Karpas-422 (cell line): ENCODE data around the gene PSMA8. TPM values are rescaled to one million over a fixed set of nuclear protein-coding genes. Genes with fewer than 3 reads are reported as not detected.
"Not testable (repeated sequence)": the region's sequence is repeated elsewhere in the genome, so short reads cannot be mapped to it uniquely, and the experiment has no call there.

Source experiments
- DNase-seq: peaks from one replicate; pipeline ENCODE4 v3.0.0-alpha.2; 2015
- H2AFZ ChIP-seq: fragments of 200-600 bp; sonication (generic); 2 replicates; pipeline ENCODE4 v1.6.1; 2014; ENCODE audit warnings: antibody characterized with exemption, low read length, mixed read lengths
- H3K27ac ChIP-seq: fragments of 200-600 bp; sonication (generic); 2 replicates; pipeline ENCODE4 v1.5.1; 2014; ENCODE audit warnings: mild to moderate bottlenecking, low read length, moderate library complexity
- H3K27me3 ChIP-seq: fragments of 200-600 bp; sonication (generic); 2 replicates; pipeline ENCODE4 v1.6.1; 2014; ENCODE audit warnings: low read length, mixed read lengths
- H3K36me3 ChIP-seq: fragments of 200-600 bp; sonication (generic); 2 replicates; pipeline ENCODE4 v1.6.1; 2014; ENCODE audit warnings: low read length, mixed read lengths; ENCODE audit not compliant: insufficient read depth
- H3K4me1 ChIP-seq: fragments of 200-600 bp; sonication (generic); 2 replicates; pipeline ENCODE4 v1.6.1; 2014; ENCODE audit warnings: mild to moderate bottlenecking, low read length, mixed read lengths
- H3K4me2 ChIP-seq: fragments of 200-600 bp; sonication (generic); 2 replicates; pipeline ENCODE4 v1.6.1; 2014; ENCODE audit warnings: low read length, low read depth, mild to moderate bottlenecking; ENCODE audit not compliant: poor library complexity, severe bottlenecking
- H3K4me3 ChIP-seq: fragments of 200-600 bp; sonication (generic); 2 replicates; pipeline ENCODE4 v1.5.1; 2014; ENCODE audit warnings: mild to moderate bottlenecking, antibody characterized with exemption, low read length, mixed read lengths
- H3K79me2 ChIP-seq: fragments of 200-600 bp; sonication (generic); 2 replicates; pipeline ENCODE4 v1.6.1; 2014; ENCODE audit warnings: mild to moderate bottlenecking, low read length, mixed read lengths
- H3K9ac ChIP-seq: fragments of 200-600 bp; sonication (generic); 2 replicates; pipeline ENCODE4 v1.6.0; 2014; ENCODE audit warnings: low read length
- H3K9me2 ChIP-seq: fragments of 200-600 bp; sonication (generic), shearing (Covaris generic); replicated peaks from 2 replicates; pipeline ENCODE4 v1.6.0; 2014; ENCODE audit warnings: mild to moderate bottlenecking, low read length, moderate library complexity; ENCODE audit not compliant: insufficient read depth
- H3K9me3 ChIP-seq: fragments of 300-700, 200-600 bp; sonication (generic); 2 replicates; pipeline ENCODE4 v1.6.1; 2014; ENCODE audit warnings: low read length, mixed read lengths
- H4K20me1 ChIP-seq: fragments of 200-600 bp; sonication (generic); 2 replicates; pipeline ENCODE4 v1.6.1; 2014; ENCODE audit warnings: mild to moderate bottlenecking, antibody characterized with exemption, low read length, low read depth; ENCODE audit not compliant: insufficient read depth
- total RNA-seq: library from RNA; depleted of rRNA; stranded (reverse); fragments of >200 nt; shearing (Covaris generic); gene quantifications from 2 replicates; pipeline ENCODE4 v1.2.3, GENCODE V29; 2014; ENCODE audit warnings: low replicate concordance

The PSMA8 gene
- total RNA-seq, 1 experiment from 2014 or later, result not detected

DNA sequence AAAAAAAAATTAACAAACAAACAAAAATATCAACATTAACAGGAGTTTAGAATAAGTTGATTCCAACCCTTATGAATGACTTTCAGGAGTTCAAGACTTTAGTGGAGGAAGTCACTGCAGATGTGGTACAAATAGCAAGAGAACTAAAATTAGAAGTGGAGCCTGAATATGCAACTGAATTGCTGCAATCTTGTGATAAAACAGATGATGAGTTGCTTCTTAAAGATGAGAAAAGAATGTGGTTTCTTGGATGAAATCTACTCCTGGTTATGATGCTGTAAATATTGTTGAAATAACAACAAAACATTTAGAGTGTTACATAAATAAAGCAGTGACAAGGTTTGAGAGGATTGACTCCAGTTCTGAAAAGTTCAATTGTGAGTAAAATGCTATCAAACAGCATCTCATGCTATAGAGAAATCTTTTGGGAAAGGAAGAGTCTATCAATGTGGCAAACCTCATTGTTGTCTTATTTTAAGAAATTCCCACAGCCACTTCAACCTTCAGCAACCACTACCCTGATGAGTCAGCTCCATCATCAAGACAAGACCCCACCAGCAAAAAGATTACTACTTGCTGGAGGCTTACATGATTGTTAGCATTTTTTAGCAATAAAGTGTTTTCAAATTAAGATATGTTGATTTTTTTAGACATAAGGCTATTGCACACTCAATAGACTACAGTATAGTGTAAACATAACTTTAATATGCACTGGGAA lies 49.9 kb downstream of the PSMA8 start:
- Histone ChIP-seq H4K20me1 (no peaks in the 10 kb centered on the region), H3K9ac (no peak overlapping the region), H3K4me2 (peak overlapping the region; percentile 9), H3K27me3 (no peaks in the 10 kb centered on the region), H3K79me2 (no peaks in the 10 kb centered on the region), H3K4me3 (no peak overlapping the region), H3K4me1 (peaks cover 45% of the 10 kb centered on the region), H3K36me3 (no peaks in the 10 kb centered on the region), H3K9me2 (no peaks in the 10 kb centered on the region), H3K9me3 (peaks cover 3% of the 10 kb centered on the region; the same call in 1 of the 2 replicates), H3K27ac (peak overlapping the region; percentile 70), H2AFZ (peak overlapping the region; percentile 81)
- DNase-seq, result no peak

DNA sequence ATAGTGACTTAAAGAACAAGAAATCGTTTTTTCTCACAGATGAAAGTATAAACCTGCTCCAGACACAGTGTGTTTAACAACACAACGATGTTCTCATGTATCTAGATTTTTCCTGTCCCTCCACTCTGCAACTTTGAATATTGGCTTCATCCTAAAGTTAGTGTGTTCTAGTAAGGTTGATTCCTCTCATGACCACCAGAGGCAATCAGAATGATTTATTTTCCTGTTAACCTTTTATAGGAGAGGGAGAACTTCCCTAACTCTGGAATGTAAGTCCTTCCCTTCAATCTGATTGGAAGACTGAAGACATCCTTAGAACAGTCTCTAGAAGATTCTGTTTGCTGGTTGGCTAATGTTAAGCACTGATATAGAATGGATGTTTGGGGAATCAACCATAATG lies 51.6 kb downstream of the PSMA8 start:
- Histone ChIP-seq H3K4me1 (peaks cover 60% of the 10 kb centered on the region), H3K79me2 (no peaks in the 10 kb centered on the region), H3K27ac (peak overlapping the region; percentile 34), H2AFZ (peak overlapping the region; percentile 65), H4K20me1 (no peaks in the 10 kb centered on the region), H3K9ac (no peak overlapping the region), H3K4me3 (no peak overlapping the region), H3K27me3 (no peaks in the 10 kb centered on the region), H3K9me3 (peaks cover 3% of the 10 kb centered on the region; the same call in 1 of the 2 replicates), H3K36me3 (no peaks in the 10 kb centered on the region), H3K9me2 (no peaks in the 10 kb centered on the region), H3K4me2 (no peak overlapping the region)
- DNase-seq, result peak; percentile 50

DNA sequence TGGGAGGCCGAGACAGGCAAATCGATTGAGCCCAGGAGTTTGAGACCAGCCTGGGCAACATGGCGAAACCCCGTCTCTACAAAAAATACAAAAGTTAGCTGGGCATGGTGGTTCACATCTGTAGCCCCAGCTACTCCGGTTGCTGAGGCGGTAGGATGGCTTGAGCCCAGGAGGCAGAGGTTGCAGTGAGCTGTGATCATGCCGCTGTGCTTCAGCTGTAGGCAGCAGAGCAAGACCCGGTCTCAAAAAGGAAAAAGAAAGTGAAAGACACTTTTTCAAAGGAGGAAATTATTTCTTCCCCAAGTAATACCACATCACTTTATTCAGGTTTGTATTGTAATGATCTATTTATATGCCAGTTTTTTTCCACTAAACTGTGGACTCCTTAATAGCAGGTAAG lies 56.8 kb downstream of the PSMA8 start:
- H3K4me3 ChIP-seq, result peak overlapping the region; percentile 58
- H2AFZ ChIP-seq, result peak overlapping the region; percentile 90

DNA sequence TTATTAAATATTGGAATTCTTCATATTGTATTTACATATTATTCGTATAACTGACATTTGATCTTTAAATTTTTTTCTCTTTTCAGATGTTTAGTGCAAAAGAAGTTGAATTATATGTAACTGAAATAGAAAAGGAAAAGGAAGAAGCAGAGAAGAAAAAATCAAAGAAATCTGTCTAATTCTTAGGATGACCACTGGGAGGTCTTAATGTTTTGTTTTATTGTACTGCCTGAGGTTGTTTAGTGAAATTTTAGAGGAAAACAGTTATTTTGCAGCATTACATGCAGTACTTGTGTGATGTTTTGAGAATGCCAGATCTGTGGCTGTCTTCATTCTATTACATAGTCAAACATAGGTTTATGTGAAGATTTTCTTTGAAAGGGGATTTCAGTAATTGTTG lies 58.6 kb downstream of the PSMA8 start:
- Histone ChIP-seq H3K9me2 (no peaks in the 10 kb centered on the region), H3K27me3 (no peaks in the 10 kb centered on the region), H2AFZ (no peak overlapping the region), H3K9ac (no peak overlapping the region), H3K4me3 (no peak overlapping the region), H3K4me1 (peaks cover 43% of the 10 kb centered on the region), H3K4me2 (peak overlapping the region; percentile 90), H3K27ac (peak overlapping the region; percentile 99), H4K20me1 (no peaks in the 10 kb centered on the region), H3K36me3 (no peaks in the 10 kb centered on the region), H3K79me2 (no peaks in the 10 kb centered on the region), H3K9me3 (no peaks in the 10 kb centered on the region)
- no peak for DNase-seq

More for the DNA sequence above, 56.8 kb downstream of the PSMA8 start:
- Histone ChIP-seq H3K36me3 (no peaks in the 10 kb centered on the region), H3K4me1 (peaks cover 43% of the 10 kb centered on the region), H3K9me2 (no peaks in the 10 kb centered on the region), H3K27me3 (no peaks in the 10 kb centered on the region), H3K4me2 (peak overlapping the region; percentile 90), H3K79me2 (no peaks in the 10 kb centered on the region), H3K27ac (peak overlapping the region; percentile 99), H4K20me1 (no peaks in the 10 kb centered on the region), H3K9ac (peak overlapping the region; percentile 65), H3K9me3 (no peaks in the 10 kb centered on the region)
- DNase-seq, result peak; percentile 94

DNA sequence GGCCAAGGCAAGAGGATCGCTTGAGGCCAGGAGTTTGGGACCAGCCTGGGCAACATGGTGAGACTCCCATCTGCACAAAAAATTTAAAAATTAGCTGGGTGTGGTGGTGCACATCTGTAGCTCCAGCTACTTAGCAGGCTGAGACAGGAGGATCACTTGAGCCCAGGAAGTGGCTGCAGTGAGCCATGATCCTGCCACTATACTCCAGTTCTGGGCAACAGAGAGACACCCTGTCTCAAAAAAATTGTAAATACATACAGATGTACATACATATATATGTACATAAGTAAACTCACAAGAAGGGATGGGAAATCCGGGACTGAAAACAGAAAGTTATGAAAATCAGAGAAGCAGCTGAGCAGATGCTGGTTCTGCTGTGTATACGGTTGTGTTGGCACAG lies 62.9 kb downstream of the PSMA8 start:
- H3K4me1 ChIP-seq, result peaks cover 14% of the 10 kb centered on the region
- no peaks in the 10 kb centered on the region for H4K20me1 ChIP-seq
- H3K36me3 ChIP-seq, result no peaks in the 10 kb centered on the region
- H2AFZ ChIP-seq, result no peak overlapping the region
- H3K9ac ChIP-seq, result no peak overlapping the region
- no peaks in the 10 kb centered on the region for H3K79me2 ChIP-seq
- H3K9me3 ChIP-seq, result no peaks in the 10 kb centered on the region
- no peaks in the 10 kb centered on the region for H3K27me3 ChIP-seq
- no peak overlapping the region for H3K27ac ChIP-seq
- H3K4me3 ChIP-seq, result no peak overlapping the region
- H3K4me2 ChIP-seq, result no peak overlapping the region
- DNase-seq, result no peak
- H3K9me2 ChIP-seq, result no peaks in the 10 kb centered on the region

DNA sequence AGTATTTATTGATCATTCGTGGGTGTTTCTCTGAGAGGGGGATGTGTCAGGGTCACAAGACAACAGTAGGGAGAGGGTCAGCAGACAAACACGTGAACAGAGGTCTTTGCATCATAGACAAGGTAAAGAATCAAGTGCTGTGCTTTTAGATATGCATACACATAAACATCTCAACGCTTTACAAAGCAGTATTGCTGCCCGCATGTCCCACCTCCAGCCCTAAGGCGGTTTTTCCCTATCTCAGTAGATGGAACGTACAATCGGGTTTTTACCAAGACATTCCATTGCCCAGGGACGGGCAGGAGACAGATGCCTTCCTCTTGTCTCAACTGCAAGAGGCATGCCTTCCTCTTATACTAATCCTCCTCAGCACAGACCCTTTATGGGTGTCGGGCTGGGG lies 68.3 kb downstream of the PSMA8 start:
- not testable (repeated sequence) for H3K4me2 ChIP-seq, H3K9me3 ChIP-seq, H3K79me2 ChIP-seq, H3K27ac ChIP-seq, H4K20me1 ChIP-seq, H3K4me1 ChIP-seq, H3K9ac ChIP-seq, H3K4me3 ChIP-seq, H2AFZ ChIP-seq, DNase-seq, H3K36me3 ChIP-seq, H3K9me2 ChIP-seq, H3K27me3 ChIP-seq

DNA sequence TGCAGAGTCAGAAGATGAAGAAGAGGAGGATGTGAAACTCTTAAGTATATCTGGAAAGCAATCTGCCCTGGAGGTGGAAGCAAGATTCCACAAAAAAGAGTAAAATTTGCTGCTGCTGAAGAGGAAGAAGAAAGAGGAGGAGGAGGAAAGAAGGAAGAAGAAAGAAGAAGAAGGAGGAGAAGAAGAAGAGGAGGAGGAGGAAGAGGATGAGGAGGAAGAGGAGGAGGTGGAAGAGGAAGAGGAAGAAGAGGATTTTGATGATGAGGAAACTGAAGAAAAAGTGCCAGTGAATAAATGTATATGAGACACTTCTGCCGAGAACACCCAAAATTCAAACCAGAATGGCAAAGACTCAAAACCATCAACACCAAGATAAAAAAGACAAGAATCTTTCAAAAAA lies 71.6 kb downstream of the PSMA8 start:
- Histone ChIP-seq H3K36me3 (no peaks in the 10 kb centered on the region), H3K4me1 (peaks cover 6% of the 10 kb centered on the region), H2AFZ (no peak overlapping the region), H3K27me3 (no peaks in the 10 kb centered on the region), H3K27ac (no peak overlapping the region), H3K9me3 (no peaks in the 10 kb centered on the region), H3K79me2 (no peaks in the 10 kb centered on the region), H4K20me1 (no peaks in the 10 kb centered on the region), H3K9ac (no peak overlapping the region), H3K4me2 (no peak overlapping the region), H3K4me3 (no peak overlapping the region), H3K9me2 (no peaks in the 10 kb centered on the region)
- no peak for DNase-seq

DNA sequence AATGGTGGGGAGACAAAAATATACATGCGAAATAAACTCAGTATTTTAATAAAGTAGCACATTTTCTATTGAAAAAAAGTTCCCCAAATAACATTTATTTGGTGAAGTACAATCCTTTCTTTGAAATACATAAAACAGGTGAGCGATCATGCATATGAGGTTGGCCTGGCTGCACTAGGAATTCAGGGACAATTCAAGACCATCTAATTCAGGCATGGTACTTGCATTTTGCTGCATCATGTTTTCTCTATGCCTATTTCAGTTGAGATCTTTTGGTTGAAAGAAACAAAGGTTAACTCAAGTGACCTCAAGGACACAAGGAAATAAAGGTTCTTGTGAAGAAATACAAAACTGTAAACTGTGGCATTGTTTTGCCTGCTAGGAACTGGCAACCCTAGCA lies 72.8 kb downstream of the PSMA8 start:
- peaks cover 6% of the 10 kb centered on the region for H3K4me1 ChIP-seq
- H3K9me2 ChIP-seq, result no peaks in the 10 kb centered on the region
- no peaks in the 10 kb centered on the region for H3K36me3 ChIP-seq
- no peaks in the 10 kb centered on the region for H3K27me3 ChIP-seq
- no peaks in the 10 kb centered on the region for H3K79me2 ChIP-seq
- no peak overlapping the region for H3K9ac ChIP-seq
- H3K4me3 ChIP-seq, result no peak overlapping the region
- no peak overlapping the region for H3K27ac ChIP-seq
- H4K20me1 ChIP-seq, result no peaks in the 10 kb centered on the region
- DNase-seq, result no peak
- H3K4me2 ChIP-seq, result no peak overlapping the region
- no peak overlapping the region for H2AFZ ChIP-seq
- H3K9me3 ChIP-seq, result no peaks in the 10 kb centered on the region
